Skeletal muscle satellite cell (primary cell): ENCODE results near the gene ZNF500.

Experiments
- H3K27me3 ChIP-seq: 2 replicates; pipeline ENCODE4 v1.7.0; 2013; ENCODE audit warnings: low read length; ENCODE audit not compliant: control insufficient read depth, insufficient read depth
- H3K36me3 ChIP-seq: 2 replicates; pipeline ENCODE4 v1.7.0; 2013; ENCODE audit warnings: mild to moderate bottlenecking, control low read depth, low read length; ENCODE audit not compliant: insufficient read depth
- H3K4me1 ChIP-seq: 2 replicates; pipeline ENCODE4 v1.7.0; 2013; ENCODE audit warnings: low read length; ENCODE audit not compliant: control insufficient read depth, insufficient read depth
- H3K4me2 ChIP-seq: 2 replicates; pipeline ENCODE4 v1.7.0; 2013; ENCODE audit warnings: mild to moderate bottlenecking, low read length
- H3K4me3 ChIP-seq: 2 replicates; pipeline ENCODE4 v1.7.0; 2013; ENCODE audit warnings: low read length
- H3K9ac ChIP-seq: 2 replicates; pipeline ENCODE4 v1.7.0; 2013; ENCODE audit warnings: mild to moderate bottlenecking, low read depth, low read length, moderate library complexity
- H3K9me3 ChIP-seq: replicated peaks from 2 replicates; pipeline ENCODE4 v1.7.0; 2013; ENCODE audit warnings: mild to moderate bottlenecking, control low read depth, low read length

ZNF500 gene

DNA sequence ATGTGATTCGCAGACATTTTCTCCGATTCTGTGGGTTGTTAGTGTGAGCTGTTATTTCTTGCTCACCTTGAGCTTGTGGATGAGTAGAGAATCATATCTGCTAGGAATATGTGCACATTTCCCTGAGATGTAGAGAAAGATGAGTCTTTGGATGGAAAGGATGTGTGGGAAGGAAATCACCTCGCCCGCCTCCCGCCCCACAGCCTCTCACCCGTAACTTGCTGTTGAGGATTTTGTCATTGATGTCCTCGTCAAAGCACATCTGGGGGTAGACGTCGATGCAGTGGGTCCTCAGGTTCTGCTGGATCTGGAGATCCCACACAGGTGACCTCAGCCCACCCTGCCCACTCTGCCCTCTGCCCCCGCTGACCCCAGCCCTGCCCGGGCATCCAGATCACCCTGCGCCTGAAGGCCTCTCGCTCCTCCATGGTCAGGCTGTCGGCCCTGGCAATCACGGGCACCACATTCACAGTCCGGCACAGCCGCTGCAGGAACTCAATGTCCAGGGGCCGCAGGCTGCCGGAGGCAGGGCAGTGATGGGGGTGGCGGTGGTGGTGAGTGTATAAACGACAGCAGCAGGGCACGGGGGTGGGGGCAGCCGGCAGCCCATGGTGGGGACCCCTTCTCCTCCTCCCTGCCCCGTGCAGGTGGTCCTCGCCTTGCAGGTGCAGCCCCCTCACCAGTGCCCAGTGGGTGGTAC, 16.4 kb upstream of the ZNF500 start:
- no peak overlapping the region for H3K9ac ChIP-seq
- no peak overlapping the region for H3K4me2 ChIP-seq
- H3K4me3 ChIP-seq = no peak overlapping the region
- no peaks in the 10 kb centered on the region for H3K4me1 ChIP-seq
- H3K9me3 ChIP-seq = no peaks in the 10 kb centered on the region
- no peaks in the 10 kb centered on the region for H3K27me3 ChIP-seq
- H3K36me3 ChIP-seq = no peaks in the 10 kb centered on the region

DNA sequence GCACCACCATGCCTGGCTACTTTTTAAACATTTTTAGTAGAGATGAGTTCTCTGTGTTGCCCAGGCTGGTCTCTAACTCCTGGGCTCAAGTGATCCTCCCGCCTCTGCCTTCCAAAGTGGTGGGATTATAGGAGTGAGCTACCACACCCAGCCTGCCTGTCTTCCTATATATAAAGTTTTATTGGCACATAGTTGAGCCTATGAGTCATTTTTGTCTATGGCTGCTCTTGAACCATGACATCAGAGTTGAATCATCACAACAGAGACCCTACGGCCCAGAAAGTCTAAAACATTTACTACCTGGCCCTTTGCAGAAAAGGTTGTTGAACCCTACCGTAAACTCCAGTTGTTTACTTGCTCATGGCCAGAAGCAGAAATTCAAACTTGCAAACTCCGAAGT, 13.3 kb upstream of the ZNF500 start:
- no peaks in the 10 kb centered on the region for H3K4me1 ChIP-seq
- H3K27me3 ChIP-seq = peaks cover under 1% of the 10 kb centered on the region
- H3K9ac ChIP-seq = no peak overlapping the region
- no peaks in the 10 kb centered on the region for H3K36me3 ChIP-seq
- no peak overlapping the region for H3K4me3 ChIP-seq
- H3K4me2 ChIP-seq = no peak overlapping the region
- H3K9me3 ChIP-seq = no peaks in the 10 kb centered on the region

DNA sequence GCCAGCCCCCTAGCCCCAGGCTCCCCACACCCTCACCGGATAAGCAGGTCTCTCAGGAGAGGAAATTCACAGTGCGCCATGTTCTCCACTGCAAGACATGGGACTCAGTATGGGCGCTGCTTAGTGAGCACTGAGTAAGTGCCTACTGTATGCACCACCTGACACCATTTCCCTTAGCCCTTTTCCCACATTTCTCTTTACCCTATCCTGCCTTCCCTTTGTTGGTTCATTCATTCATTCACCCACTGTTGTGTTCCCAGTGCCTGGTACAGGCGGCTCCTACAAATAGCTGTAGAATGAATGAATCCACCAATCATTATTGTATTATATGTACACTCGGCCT, 11.1 kb upstream of the ZNF500 start:
- Histone ChIP-seq H3K36me3 (no peaks in the 10 kb centered on the region), H3K9me3 (no peaks in the 10 kb centered on the region), H3K4me2 (no peak overlapping the region), H3K27me3 (peaks cover 2% of the 10 kb centered on the region), H3K9ac (no peak overlapping the region), H3K4me3 (no peak overlapping the region), H3K4me1 (no peaks in the 10 kb centered on the region)

DNA sequence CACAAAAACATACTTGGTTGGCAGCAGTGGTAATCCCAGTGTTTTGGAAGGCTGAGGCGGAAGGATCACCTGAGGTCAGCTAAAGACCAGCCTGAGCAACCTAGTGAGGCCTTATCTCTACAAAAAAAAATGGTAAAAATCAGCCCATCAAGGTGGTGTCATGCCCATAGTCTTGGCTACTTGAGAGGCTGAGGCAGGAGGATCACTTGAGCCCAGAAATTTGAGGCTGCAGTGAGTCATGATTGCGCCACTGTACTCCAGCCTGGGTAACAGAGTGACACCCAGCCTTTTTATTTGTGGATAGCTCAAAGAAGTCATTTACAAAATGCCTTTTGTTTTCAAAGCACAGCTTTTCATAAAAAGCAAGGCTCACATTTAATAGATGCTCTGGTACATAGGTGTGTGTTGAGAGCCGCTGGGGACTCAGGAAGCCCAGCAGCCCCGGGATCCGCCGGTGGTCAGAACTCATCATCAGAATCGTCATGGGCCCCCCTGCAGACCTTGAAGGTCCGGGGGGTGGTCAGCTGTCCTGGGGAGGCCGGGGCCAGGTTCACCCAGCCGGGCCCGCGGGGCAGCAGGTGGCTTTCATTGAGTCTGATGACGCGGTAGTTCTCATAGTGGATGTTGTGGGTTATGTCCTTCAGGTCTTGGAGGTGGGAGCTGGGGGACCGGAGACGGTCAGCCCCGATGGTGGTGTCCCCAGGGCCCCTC, 10.5 kb upstream of the ZNF500 start:
- Histone ChIP-seq H3K9ac (no peak overlapping the region), H3K4me1 (no peaks in the 10 kb centered on the region), H3K4me2 (no peak overlapping the region), H3K9me3 (no peaks in the 10 kb centered on the region), H3K4me3 (no peak overlapping the region), H3K36me3 (no peaks in the 10 kb centered on the region), H3K27me3 (peaks cover 2% of the 10 kb centered on the region)

DNA sequence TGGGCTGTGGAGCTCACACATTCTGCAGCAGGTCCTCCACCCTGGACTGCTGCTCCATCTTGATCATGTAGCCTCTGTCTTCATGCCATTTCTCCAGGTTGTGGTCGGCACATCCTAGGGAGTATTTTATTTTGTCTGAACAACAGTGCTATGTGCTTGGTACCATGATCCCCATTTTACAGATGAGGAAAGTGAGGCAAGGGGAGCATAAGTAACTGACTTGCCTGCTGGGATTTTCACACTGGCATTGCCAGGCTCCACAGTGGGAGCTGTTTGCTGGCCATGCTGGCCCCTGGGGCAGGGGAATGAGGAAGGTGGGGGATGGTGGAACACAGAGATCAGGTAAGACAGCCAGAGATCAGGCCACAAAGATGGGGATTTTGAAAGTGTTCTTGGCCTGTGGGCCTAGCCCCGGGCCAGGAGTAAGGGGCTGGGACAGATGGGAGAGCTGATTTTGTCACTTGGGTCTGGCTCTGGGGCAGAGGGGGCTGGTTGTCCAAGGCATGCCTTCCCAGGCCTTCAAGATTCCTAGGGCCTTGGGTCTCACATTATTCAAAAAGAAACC, 9.3 kb upstream of the ZNF500 start:
- H3K4me3 ChIP-seq = no peak overlapping the region

DNA sequence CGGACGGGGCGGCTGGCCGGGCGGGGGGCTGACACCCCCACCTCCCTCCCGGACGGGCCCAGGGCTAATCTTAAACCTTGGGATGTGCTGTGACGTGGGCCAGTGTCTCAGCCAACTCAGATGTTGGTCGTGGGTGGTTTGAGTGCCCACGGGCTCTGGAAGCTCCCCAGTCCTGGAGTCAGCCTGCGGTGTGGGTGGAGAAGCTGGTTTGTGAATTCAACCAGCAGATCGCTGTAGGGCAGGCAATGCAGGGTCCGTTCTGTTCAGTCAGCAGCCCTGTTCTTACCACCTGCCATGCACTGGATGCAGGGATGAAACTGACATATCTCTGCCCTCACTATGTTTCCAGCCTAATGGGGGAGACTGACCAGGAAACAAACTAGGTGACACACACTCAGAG, 8.0 kb upstream of the ZNF500 start:
- H3K36me3 ChIP-seq = no peaks in the 10 kb centered on the region
- H3K27me3 ChIP-seq = peaks cover 2% of the 10 kb centered on the region
- H3K9ac ChIP-seq = no peak overlapping the region
- H3K4me1 ChIP-seq = no peaks in the 10 kb centered on the region
- no peak overlapping the region for H3K4me3 ChIP-seq
- H3K9me3 ChIP-seq = no peaks in the 10 kb centered on the region
- no peak overlapping the region for H3K4me2 ChIP-seq

More for the DNA sequence above, 9.3 kb upstream of the ZNF500 start:
- Histone ChIP-seq H3K27me3 (peaks cover 2% of the 10 kb centered on the region), H3K4me1 (no peaks in the 10 kb centered on the region), H3K4me2 (no peak overlapping the region), H3K9me3 (no peaks in the 10 kb centered on the region), H3K36me3 (no peaks in the 10 kb centered on the region), H3K9ac (no peak overlapping the region)

DNA sequence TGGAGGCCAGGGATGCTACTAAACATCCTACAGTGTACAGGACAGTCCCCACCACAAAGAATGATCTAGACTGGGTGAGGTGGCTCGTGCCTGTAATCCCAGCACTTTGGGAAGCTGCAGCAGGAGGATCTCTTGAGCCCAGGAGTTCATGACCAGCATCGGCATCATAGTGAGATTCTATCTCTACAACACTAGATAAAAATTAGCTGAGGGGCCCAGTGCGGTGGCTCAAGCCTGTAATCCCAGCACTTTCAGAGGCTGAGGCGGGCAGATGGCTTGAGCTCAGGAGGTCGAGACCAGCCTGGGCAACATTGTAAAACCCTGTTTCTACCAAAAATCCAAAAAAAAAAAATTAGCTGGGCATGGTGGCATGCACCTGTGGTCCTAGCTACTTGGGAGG, 5.4 kb upstream of the ZNF500 start:
- no peaks in the 10 kb centered on the region for H3K9me3 ChIP-seq
- H3K4me3 ChIP-seq = no peak overlapping the region
- H3K27me3 ChIP-seq = peaks cover 2% of the 10 kb centered on the region
- H3K4me2 ChIP-seq = no peak overlapping the region
- H3K9ac ChIP-seq = no peak overlapping the region
- H3K4me1 ChIP-seq = peaks cover 8% of the 10 kb centered on the region
- H3K36me3 ChIP-seq = no peaks in the 10 kb centered on the region

DNA sequence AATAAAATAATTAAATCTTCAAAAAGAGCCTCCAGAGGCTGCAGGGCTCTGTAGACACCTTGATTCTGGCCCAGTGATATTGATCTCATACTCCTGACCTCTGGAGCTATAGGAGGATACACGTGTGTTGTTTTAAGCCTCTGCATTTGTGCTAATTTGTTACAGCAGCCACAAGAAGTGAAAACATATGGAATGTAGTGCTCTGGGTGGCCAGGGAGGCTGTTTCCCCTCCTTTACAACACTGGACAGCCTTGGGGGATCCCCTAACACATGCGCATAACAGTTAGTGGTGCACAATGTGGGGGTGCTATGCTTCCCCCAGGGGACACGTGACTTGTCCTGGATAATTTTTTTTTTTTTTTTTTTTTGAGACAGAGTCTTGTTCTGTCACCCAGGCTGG, 4.7 kb upstream of the ZNF500 start:
- H3K4me1 ChIP-seq = peaks cover 8% of the 10 kb centered on the region
- no peaks in the 10 kb centered on the region for H3K36me3 ChIP-seq
- H3K4me2 ChIP-seq = no peak overlapping the region
- H3K9me3 ChIP-seq = no peaks in the 10 kb centered on the region
- H3K27me3 ChIP-seq = peaks cover 2% of the 10 kb centered on the region
- H3K9ac ChIP-seq = no peak overlapping the region
- H3K4me3 ChIP-seq = no peak overlapping the region

DNA sequence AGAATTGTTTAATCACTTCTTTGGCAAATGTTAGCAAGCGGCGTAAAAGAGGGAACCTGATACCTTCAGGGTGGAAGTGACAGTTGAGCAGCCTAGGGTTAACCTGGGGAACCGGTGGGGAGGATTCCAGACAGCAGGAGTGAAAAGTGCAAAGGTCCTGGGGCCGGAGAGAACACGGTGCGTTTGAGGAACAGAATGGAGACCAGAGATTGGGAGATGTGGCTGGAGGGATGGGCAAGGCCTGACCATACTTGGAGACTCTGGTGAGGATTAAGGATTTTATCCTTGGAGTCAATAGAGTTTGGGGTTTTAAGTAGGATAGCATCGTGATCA, 2.3 kb upstream of the ZNF500 start:
- no peaks in the 10 kb centered on the region for H3K9me3 ChIP-seq
- peak overlapping the region; percentile 76 for H3K4me3 ChIP-seq
- H3K36me3 ChIP-seq = peaks cover 9% of the 10 kb centered on the region
- no peaks in the 10 kb centered on the region for H3K27me3 ChIP-seq
- H3K4me2 ChIP-seq = peak overlapping the region; percentile 97
- H3K9ac ChIP-seq = peak overlapping the region; percentile 59
- H3K4me1 ChIP-seq = peaks cover 18% of the 10 kb centered on the region

DNA sequence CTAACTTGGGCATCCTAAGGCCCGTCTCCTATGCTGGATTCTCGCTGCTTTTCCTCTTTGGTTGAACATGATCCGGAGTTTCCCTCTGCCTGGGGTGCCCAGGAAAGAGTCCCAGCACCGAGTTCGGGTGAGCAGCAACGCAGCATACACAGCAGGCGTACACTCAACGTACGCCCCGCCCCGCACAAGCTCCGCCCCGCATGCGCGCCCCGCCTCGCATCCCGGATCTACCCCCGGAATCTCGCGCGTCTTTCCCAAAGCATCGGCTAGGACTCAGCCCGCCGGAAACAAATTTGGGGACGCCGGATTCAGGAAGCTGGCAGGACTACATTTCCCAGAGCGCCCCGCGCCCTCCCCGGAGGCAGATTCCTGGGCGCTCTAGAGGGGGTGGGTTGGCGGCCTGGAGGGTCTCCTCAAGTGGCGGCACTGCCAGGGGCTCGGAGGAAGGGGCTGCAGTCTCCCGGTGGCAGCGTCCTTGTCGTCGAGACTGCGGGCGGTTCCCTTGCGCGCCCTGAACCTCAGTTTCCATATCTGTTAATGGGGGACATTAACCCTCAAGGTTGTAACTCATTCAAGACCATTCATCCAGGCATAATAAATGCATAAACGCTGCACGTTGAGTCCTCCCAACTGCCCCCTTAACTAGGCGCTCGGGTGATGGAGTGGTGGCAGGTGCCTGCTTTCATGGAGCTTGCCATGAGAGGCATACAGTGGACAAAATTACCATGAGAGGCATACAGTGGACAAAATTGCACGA, 1.8 kb upstream of the ZNF500 start:
- Histone ChIP-seq H3K27me3 (no peaks in the 10 kb centered on the region), H3K4me3 (peak overlapping the region; percentile 76), H3K4me2 (peak overlapping the region; percentile 97), H3K9me3 (no peaks in the 10 kb centered on the region), H3K4me1 (peaks cover 18% of the 10 kb centered on the region), H3K36me3 (peaks cover 14% of the 10 kb centered on the region), H3K9ac (peak overlapping the region; percentile 79)

DNA sequence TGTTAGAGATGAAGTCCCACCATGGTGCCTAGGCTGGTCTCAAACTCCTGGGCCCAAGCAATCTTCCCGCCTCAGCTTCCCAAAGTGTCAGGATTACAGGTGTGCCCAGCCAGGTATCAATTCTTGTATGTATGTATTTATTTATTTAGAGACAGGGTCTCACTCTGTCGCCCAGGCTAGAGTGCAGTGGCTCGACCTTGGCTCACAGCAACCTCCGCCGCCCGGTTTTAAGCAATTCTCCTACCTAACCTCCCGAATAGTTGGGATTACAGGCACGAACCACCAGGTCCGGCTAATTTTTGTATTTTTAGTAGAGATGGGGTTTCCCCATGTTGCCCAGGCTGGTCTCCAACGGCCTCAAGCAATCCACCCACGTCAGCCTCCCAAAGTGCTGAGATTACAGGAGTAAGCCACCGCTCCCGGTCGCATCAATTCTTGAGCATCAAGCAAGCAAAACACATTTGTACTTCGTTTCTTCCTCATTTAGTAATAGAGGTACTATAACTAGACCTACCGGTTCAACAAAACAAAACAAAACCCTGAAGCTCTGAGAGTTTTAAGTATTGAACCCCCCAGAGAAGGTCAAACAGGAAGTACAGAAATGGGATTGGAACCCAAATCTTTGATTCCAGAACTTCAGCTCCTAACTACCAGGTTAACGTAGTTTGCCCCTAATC, 1.0 kb upstream of the ZNF500 start:
- Histone ChIP-seq H3K36me3 (peaks cover 19% of the 10 kb centered on the region), H3K27me3 (no peaks in the 10 kb centered on the region), H3K4me1 (peaks cover 18% of the 10 kb centered on the region), H3K9ac (peak overlapping the region; percentile 79), H3K4me3 (peak overlapping the region; percentile 76), H3K4me2 (peak overlapping the region; percentile 97), H3K9me3 (no peaks in the 10 kb centered on the region)
